Left cardiac atrium (tissue), 4 donors: Measurements from ENCODE around the gene ING5. TPM values are rescaled to one million over a fixed set of nuclear protein-coding genes. Genes with fewer than 3 reads are reported as not detected.
"Not testable (repeated sequence)": the region's sequence is repeated elsewhere in the genome, so short reads cannot be mapped to it uniquely, and the experiment has no call there.

Experiments used
- ATAC-seq, 2 donors: fragments of 200-7000 bp; cut with Tn5 transposase; one replicate each; pipeline ENCODE4 v1.9.1; 2020; ENCODE audit warnings: mild to moderate bottlenecking in 2 of 2, moderate library complexity in 2 of 2
- DNase-seq: peaks from one replicate; pipeline ENCODE4 v3.0.0-alpha.2; 2020
- intact Hi-C, 2 donors: fragments of 100-400 bp; cut with DNase I; formaldehyde crosslinking; loops; one replicate each; pipeline versions ENCODE4 v1.14.1 to v1.15.1; 2022 to 2023
- total RNA-seq, 2 donors: library from RNA; stranded (reverse); fragmentation: NEBNext Ultra II Directional; extraction: Animal tissue kit (Norgen Biotek cat#: 25700); gene quantifications; one replicate each; pipeline ENCODE4 v1.2.1, GENCODE V29; 2021
- donor health status: DM: no; HTN: yes; CAD: no.
- donor health status: DM: no; HTN: yes; CAD: no; lungs with severe emphysema.
- donor health status: DM: yes; HTN: yes; CAD: no.
- donor health status: Dilated cardiomyopathy.

ING5 gene
- total RNA-seq, 2 donors from 2014 or later, result 17.4 to 20.1 TPM

DNA sequence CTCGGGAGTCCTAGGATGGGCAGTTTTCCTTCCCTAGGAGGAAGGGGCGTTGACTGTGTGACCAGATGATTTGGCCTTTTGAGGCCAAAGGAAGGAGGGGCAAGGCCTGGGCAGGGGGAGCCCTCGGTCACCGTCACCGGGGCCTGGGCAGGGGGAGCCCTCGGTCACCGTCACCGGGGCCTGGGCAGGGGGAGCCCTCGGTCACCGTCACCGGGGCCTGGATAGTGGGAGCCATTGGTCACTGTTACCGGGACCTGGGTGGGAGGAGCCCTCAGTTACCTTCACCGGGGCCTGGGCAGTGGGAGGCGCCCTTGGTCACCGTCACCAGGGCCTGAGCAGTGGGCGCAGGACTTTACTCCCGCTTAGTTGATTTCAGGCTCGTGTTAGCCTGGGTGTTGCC, 49.9 kb downstream of the ING5 start:
- intact Hi-C loops, result no loop called here
- ATAC-seq (no peak), DNase-seq (no peak)

DNA sequence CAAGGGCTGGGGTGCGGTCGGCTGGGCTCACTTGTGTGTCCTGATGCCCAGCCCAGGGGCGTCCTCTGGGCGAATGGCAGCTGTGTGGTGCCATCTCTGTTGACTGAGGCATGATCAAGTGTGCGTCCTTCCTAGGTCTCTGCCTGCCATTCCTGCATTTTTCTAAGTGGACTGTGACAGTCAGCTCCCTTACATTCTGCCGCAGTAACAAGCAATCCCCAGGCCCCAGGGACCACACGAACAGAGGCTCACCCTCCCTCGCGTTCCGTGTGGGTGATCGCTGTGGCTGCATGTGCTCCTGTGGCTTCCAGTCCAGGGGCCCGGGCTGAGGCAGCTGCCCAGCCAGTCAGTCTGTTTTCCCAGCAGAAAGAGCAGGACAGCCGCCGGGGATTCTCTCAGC, 50.4 kb downstream of the ING5 start:
- intact Hi-C loops, result no loop called here
- ATAC-seq, result no peak
- DNase-seq, result no peak

DNA sequence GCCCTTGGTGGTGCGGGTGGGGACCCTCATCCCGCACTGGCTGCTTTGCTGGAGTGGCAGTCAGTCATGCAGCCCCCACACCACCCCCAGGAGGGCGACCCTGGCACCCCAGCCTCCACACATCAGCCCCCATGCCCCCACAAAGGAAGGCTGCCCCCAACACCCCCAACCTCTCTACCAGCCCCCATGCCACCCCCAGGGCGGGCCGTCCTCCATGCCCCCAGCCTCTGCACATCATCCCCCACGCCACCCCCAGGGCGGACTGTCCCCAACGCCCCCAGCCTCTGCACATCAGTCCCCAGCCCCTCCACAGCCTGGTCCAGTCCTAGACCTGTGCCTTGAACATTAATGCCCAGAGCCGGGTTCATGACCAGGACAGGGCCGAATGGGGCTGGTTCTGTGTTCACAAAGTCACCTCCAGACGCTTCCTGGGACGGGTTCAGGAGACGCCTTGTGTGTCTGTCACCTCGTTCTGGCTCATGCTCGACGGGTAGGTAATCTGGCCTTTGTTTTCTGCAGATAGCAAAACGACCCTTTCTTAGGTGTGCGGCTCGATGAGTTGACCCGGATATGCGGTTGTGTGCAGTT, 50.9 kb downstream of the ING5 start:
- intact Hi-C loops, result no loop called here
- DNase-seq (no peak), ATAC-seq (no peak)

DNA sequence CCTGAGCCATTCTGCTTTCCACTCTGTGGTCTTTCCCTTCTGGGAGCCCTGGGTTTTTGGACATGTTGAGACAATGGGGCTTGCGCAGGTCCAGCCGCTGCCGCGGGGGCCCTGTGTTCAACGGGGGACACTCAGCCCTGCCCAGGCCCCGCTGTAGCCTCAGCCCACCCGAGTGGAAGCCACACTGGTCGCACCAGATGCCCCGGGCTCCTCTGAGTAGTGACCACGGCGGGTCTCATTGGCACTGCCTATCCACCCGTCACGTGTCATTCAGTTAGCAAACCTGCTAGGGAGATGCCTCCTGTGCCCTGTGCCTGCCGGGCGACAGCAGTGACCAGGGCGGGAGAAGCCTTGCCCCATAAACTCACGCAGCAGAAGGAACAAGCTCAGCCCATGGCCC, 51.7 kb downstream of the ING5 start:
- ATAC-seq, result no peak
- DNase-seq, result no peak
- intact Hi-C loops, result no loop called here

DNA sequence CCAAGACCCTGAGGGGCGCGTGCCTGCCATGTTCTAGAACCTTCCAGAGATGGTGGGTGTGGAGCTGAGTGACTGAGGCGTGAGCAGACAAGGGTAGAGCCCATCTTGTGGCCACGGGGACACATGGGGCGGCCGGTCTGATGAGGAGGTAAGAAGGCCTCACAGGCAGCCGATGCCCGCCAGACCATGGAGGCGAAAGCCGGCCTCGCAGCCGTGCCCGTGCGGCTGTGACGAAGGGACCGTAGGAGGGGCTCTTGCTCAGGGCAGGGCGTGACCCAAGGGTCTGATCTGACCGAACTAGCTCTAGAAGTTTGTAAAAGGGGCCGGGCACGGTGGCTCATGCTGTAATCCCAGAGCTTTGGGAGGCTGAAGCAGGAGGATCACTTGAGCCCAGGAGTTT, 52.2 kb downstream of the ING5 start:
- intact Hi-C loops, result no loop called here
- ATAC-seq (no peak), DNase-seq (no peak)

DNA sequence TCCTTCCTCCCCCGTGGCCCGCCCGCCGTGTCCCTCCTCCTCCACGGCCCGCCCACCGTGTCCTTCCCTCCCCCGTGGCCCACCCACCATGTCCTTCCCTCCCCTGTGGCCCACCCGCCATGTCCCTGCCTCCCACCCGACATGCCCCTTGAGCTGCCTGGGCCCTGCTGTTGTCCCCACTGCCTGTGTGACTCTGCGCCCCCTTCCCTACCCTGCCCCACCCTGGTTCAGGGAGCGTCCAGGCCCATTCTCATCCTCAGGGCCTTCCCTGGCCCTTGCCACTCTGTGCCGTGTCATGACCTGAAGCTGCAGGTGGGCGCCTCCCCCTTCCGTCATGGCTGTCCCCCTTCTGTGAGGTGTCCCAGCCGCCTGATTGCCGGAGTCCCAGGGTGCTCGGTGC, 53.3 kb downstream of the ING5 start:
- peak in 1 of 2 donors; percentile 10 for ATAC-seq

DNA sequence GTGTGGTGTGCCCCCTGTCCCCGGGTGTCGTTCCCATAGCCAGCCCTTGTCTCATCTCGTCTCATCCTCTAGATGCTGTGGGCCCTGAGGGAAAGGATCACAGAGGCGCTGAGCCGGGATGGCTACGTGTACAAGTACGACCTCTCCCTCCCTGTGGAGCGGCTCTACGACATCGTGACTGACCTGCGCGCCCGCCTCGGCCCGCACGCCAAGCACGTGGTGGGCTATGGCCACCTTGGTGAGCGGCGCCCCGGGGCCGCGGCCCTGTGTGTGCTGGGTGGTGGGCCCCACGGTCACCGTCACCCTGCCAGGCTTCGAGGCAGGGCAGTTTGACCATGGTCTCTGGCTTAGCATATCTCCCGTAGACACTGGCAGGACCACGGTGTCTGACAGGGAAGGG, 53.9 kb downstream of the ING5 start:
- no peak for ATAC-seq
- DNase-seq, result no peak
- intact Hi-C loops, result no loop called here

More for the DNA sequence above, 53.3 kb downstream of the ING5 start:
- DNase-seq, result no peak
- intact Hi-C loops, result no loop called here

DNA sequence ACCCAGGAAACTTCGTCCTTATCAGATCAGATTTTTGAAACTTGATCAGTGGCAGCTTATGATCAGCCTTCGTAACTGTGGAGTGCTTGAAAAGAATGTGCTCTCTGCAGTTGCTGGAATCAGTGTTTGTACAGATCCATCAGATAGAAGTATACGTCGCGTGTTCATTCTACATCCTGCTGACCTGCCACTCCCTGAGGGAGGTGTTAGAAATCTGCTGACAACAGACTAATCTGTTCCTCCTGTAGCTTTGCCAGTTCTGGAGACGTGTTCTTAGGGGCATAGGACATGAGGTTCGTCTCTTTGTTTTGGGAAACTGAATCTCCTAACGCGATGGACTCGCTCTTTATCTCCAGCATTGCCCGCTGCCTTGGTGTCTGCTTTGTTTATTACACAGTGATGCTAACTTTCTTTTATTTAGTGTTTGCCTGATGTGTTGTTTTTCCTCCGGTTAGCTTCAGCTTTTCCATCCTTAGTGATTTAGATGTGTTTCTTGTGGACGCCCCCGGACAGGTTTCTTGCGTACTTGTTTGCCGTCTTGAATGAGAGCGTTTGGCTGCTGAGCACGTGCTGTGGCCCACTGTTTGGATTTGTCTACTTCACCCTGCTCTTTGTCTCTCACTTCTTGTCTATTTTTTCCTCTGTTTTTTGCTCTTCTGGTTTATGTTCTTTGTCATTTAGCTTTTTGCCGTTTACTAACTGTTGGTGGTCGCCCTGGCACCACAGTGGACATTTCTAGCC, 57.4 kb downstream of the ING5 start:
- ATAC-seq (peak in 1 of 2 donors; percentile 42), DNase-seq (peak; percentile 5)
- intact Hi-C loops, result no loop called here

DNA sequence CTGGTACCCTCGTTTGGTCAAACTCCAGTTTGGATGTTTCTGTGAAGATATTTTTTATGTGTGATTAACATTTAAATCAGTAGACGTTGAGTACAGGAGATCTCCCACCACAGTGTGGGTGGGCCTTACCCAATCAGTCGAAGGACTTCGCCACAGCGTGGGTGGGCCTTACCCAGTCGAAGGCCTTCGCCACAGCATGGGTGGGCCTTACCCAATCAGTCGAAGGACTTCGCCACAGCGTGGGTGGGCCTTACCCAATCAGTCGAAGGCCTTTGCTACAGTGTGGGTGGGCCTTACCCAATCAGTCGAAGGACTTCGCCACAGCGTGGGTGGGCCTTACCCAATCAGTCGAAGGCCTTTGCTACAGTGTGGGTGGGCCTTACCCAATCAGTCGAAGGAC, 58.1 kb downstream of the ING5 start:
- intact Hi-C loops, ATAC-seq: not testable (repeated sequence)
- DNase-seq, result peak; percentile 5

DNA sequence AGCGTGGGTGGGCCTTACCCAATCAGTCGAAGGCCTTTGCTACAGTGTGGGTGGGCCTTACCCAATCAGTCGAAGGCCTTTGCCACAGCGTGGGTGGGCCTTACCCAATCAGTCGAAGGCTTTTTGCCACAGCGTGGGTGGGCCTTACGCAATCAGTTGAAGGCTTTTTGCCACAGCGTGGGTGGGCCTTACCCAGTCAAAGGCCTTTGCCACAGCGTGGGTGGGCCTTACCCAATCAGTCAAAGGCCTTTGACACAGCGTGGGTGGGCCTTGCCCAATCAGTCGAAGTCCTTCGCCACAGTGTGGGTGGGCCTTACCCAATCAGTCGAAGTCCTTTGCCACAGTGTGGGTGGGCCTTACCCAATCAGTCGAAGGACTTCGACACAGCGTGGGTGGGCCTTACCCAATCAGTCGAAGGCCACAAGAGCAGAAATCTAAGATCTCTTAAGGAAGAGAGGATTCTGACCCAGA, 58.5 kb downstream of the ING5 start:
- intact Hi-C loops, result no loop called here
- peak; percentile 19 for DNase-seq
- ATAC-seq, result no peak

DNA sequence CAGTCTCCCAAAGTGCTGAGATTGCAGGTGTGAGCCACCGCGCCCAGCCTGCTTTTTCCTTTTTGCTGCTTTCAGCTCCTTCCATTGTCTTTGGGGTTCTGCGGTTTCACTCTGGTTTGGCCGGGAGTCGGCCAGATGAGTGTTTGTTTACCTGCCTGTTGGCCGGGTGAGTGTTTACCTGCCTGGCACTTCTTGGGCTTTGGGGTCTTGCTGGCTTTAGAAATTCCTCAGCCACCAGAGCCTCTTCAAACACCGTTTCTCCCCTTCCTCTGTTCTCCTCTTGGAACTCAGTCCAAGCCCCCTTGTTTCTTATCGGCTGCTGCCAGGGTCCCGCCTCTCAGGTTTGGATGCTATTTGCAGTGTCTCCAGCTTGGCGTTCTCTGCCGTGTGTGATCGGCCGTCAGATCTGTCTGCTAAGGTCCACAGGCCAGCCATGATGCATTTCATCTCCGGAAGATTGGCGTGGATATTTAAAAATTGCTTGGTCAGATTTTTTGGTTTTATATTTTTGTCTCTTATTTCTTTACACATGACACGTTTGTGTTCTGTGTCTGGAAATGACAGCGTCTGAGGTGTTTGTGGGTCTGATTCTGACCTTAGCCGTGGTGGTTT, 60.6 kb downstream of the ING5 start:
- DNase-seq (peak; percentile 6), ATAC-seq (no peak)
- intact Hi-C loops, result no loop called here

DNA sequence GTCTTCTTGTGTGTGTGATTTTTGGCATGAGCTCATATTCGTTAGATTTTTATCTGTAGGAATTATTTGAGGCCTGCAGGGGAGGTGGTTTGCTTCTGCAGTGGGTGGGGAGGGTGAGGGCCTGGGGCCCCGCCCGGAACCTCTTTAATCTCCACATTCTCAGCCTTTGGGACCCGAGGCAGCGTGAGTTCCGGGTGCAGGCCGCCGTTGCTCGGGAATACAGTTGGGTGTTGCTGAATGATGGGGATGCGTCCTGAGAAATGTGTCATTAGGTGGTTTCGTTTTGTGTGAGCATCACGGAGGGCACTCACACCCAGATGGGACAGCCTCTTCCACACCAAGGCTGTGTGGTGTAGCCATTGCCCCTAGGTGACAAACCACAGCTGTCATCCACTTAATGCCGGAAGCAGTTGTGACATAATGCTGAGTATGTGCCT, 61.1 kb downstream of the ING5 start:
- peak; percentile 19 for DNase-seq
- peak; percentile 54 to 75 for ATAC-seq
- intact Hi-C loops, result no loop called here

DNA sequence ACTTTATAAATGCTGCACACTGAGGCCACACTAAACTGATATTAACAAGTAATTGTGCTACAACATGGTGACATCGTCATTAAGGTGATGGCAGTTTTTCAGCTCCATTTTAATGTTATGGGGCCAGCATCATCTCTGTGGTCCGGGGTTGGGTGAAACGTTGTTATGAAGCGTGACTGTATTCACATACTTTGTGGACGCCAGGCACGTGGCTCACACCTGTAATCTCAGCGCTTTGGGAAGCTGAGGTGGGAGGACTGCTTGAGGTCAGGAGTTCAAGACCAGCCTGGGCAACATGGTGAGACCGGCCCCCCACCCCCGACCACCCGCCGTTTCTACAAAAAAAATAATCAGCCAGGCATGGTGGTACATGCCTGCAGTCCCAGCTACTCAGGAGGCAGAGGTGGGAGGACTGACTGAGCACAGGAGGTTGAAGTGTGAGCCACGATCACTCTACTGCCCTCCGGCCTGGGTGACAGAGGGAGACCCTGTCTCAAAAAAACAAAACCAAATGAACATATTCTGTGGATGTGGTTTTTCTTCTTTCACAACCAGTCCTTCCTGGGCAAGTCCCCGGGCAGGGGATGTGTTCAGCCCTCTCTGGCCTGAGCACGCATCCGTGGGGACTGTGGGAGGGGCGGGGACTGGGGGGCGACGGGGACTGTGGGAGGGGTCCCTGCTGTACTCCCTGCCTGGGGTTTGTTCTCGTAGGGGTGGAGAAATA, 61.9 kb downstream of the ING5 start:
- ATAC-seq (no peak), DNase-seq (no peak)
- intact Hi-C loops, result no loop called here

DNA sequence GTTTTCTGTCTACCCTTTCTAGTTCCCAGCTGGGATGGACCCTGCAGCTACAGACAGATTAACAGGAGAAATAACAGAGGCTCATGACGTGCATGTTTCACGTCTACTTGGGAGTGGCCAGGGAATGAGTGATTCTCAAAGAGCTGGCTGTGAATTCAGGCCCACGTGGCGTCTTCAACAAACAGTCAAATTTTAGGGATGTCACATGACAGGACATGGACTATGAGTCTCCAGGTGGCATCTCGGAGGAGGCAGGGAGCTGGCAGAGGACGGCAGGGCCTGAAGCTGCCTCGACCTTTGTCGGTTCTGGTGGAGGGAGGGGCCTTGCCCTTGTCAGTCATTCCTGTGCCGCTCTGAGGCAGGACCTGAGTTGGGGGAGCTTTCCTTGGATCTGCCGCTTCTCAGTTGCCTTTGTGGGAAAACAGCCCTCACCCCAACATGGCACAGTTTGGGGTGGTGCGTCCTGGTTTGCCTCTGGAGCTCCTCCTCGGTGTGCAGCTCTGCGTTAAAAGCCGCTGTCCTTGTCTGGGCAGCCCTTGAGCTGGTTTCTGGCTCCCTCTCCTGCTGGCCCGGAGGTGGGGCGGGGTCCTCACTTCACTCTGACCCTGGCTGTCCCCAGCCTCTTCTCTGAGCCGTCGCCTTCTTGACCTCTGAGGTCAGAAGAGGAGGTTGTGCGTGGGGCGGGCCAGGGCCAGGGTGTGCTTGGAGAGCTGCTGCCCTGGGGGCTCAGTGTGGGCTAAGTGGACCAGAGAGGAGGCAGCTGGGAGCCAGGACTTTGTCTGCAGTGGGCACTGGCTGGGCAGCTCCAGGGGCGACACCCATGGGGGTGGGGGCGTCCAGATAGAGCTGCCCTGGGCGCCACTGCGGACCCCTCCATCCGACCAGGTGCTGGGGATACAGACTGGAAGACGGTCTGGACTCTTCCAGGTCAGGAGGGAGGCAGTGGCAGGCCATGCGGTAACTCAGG, 62.7 kb downstream of the ING5 start:
- ATAC-seq, result no peak
- peak; percentile 17 for DNase-seq
- intact Hi-C loops, result no loop called here

DNA sequence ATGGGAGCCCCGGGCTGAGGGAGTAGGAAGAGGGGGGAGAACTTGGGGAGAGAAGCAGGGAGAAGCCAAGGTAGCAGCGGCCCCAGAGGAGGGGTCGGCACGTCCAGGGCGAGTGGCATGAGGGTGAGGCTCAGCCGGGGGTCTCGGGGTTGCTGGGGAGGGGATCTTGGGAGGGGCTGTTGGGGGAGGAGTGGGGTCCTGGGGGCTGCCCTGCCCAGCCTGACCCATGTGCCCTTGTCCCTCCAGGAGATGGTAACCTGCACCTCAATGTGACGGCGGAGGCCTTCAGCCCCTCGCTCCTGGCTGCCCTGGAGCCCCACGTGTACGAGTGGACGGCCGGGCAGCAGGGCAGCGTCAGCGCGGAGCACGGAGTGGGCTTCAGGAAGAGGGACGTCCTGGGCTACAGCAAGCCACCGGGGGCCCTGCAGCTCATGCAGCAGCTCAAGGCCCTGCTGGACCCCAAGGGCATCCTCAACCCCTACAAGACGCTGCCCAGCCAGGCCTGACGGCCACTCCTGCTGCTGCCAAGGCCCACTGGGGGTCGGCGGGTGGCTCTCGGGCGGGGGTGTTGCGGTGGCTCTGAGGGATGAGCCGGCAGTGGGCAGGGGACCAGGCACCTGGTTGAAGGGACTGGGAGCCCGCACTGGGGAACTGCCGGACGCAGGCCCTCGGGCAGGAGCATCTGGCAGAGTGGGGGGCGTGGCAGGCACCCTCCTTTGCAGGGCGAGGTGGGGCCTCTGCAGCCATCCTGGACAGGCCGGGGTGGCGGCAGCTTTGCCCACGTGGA, 65.8 kb downstream of the ING5 start:
- no peak for DNase-seq
- no peak for ATAC-seq
- intact Hi-C loops, result no loop called here

DNA sequence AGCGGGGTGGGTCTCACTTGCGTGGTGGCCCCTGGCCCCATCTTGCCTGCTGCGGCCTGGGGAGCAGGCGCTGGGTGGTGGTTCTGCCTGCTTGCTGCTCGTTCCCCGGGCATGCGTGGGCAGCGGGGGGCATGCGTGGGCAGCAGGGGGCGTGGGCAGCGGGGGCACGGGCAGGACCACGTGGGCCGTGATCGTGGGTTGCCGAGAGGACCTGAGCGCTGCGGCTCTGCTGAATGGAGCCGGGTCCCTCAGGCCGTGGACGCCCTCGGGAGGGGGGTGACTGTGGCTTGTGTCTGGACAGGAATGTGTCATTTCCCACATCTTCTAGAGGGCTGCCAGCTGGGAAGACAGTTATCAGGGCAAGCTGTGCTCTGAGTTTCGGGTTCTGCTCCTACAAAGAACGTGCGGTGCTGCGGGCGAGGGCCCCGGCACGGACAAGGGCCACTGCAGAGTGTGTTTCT, 66.4 kb downstream of the ING5 start:
- no peak for ATAC-seq
- DNase-seq, result no peak
- intact Hi-C loops, result no loop called here

DNA sequence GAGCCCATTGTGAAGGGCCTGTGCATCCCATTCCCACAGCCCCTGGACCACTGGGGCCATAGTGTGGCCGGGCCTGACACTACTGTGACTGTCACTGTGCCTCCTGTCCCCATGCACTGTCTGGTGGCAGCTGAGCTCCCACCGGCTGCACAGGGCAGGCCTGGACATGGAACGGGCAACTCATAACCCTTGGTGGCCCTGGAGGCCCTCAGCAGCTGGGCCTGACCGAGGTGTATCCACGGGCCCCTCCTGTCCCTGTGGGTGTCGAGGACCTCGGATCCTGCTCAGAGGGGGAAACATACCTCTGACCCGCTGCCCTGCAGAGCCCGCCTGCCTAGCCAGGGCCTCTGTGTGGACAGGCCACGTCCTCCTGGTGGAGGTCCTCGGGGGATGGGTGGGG, 67.0 kb downstream of the ING5 start:
- intact Hi-C loops, result no loop called here
- no peak for DNase-seq

DNA sequence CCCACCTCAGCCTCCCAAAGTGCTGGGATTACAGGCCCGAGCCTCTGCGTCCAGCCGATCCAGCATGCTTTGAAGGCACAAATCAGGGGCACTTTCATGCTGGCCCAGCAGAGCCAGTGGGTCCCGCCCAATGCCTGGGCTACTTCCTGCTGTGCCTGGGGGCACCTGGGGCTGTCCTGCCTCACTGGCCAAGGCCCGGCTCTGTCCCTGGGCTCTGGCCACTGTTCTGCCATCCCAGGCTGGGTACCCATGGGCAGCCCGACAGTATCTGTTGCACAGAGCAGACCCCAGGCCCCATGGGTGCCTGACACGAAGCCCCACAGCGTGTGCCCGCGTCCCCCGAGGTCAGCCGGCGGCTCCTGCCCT, 68.0 kb downstream of the ING5 start:
- DNase-seq (peak; percentile 10), ATAC-seq (no peak)
- intact Hi-C loops, result no loop called here

More for the DNA sequence above, 67.0 kb downstream of the ING5 start:
- no peak for ATAC-seq
